Hepatocyte (in vitro differentiated cells): Measurements from ENCODE around the gene NOL9. TPM values are rescaled to one million over a fixed set of nuclear protein-coding genes. Genes with fewer than 3 reads are reported as not detected.

Experiments
- DNase-seq: peaks from one replicate; pipeline ENCODE4 v3.0.0-alpha.2; 2016; ENCODE audit warnings: low spot score
- H2AFZ ChIP-seq: fragments of 200-600 bp; sonication (generic); 2 replicates; pipeline ENCODE4 v1.6.0; 2016; ENCODE audit warnings: antibody characterized with exemption, mild to moderate bottlenecking
- H3K27ac ChIP-seq: fragments of 200-600 bp; sonication (generic); 2 replicates; pipeline ENCODE4 v1.5.1; 2016; ENCODE audit warnings: mild to moderate bottlenecking
- H3K27me3 ChIP-seq: fragments of 200-600 bp; sonication (generic); 2 replicates; pipeline ENCODE4 v1.6.1; 2016
- H3K36me3 ChIP-seq: fragments of 200-600 bp; sonication (generic); replicated peaks from 2 replicates; pipeline ENCODE4 v1.5.1; 2016; ENCODE audit warnings: low read depth; ENCODE audit not compliant: insufficient read depth
- H3K4me1 ChIP-seq: fragments of 200-600 bp; sonication (generic); 2 replicates; pipeline ENCODE4 v1.5.1; 2016; ENCODE audit warnings: mild to moderate bottlenecking, moderate library complexity; ENCODE audit not compliant: insufficient read depth
- H3K4me2 ChIP-seq: fragments of 200-600 bp; sonication (generic); 2 replicates; pipeline ENCODE4 v1.6.0; 2016
- H3K4me3 ChIP-seq: fragments of 200-600 bp; sonication (generic); 2 replicates; pipeline ENCODE4 v1.5.1; 2016; ENCODE audit warnings: mild to moderate bottlenecking
- H3K79me2 ChIP-seq: fragments of 200-600 bp; sonication (generic); 2 replicates; pipeline ENCODE4 v1.6.0; 2017; ENCODE audit warnings: mild to moderate bottlenecking
- H3K9me2 ChIP-seq: fragments of 200-600 bp; sonication (generic); replicated peaks from 2 replicates; pipeline ENCODE4 v1.6.0; 2017; ENCODE audit warnings: mild to moderate bottlenecking; ENCODE audit not compliant: insufficient read depth
- H3K9me3 ChIP-seq: fragments of 200-600 bp; sonication (generic); 2 replicates; pipeline ENCODE4 v1.5.1; 2016; ENCODE audit warnings: low read depth, mild to moderate bottlenecking
- H4K20me1 ChIP-seq: fragments of 200-600 bp; sonication (generic); 2 replicates; pipeline ENCODE4 v1.6.0; 2016; ENCODE audit warnings: mild to moderate bottlenecking; ENCODE audit not compliant: insufficient read depth, poor library complexity, severe bottlenecking
- CTCF ChIP-seq: fragments of 200-600 bp; sonication (generic); IDR thresholded peaks from 2 replicates; pipeline ENCODE4 v1.5.1; 2016; ENCODE audit warnings: antibody characterized with exemption, mild to moderate bottlenecking; ENCODE audit not compliant: poor library complexity
- EZH2 ChIP-seq: fragments of 200-600 bp; sonication (generic); IDR thresholded peaks from 2 replicates; pipeline ENCODE4 v1.6.1; 2016; ENCODE audit warnings: antibody characterized with exemption, mild to moderate bottlenecking, borderline replicate concordance
- EZH2phosphoT487 ChIP-seq: fragments of 200-600 bp; sonication (generic); IDR thresholded peaks from one replicate; pipeline ENCODE4 v1.6.1; 2018; ENCODE audit warnings: antibody characterized with exemption, mild to moderate bottlenecking, low read depth, moderate library complexity; ENCODE audit not compliant: unreplicated experiment, severe bottlenecking
- WGBS: methylation state at CpG from one replicate; pipeline ENCODE4 v1.1.6; 2016; ENCODE audit warnings: low lambda C conversion rate; ENCODE audit errors: missing lambda C conversion rate; 5-methylcytosine and 5-hydroxymethylcytosine counted together
- polyA plus RNA-seq: library from polyadenylated mRNA; unstranded; fragments of >200 nt; fragmentation: Nextera tagmentation; extraction: Ambion mirVana; gene quantifications from 2 replicates; pipeline ENCODE4 v1.2.1, GENCODE V29; 2016
- total RNA-seq: library from RNA; depleted of rRNA; stranded (reverse); fragments of >200 nt; gene quantifications from 2 replicates; pipeline ENCODE4 v1.2.3, GENCODE V29; 2014

The NOL9 gene
- total and polyA plus RNA-seq, 2 experiments from 2014 or later, result 13.7 to 21.6 TPM

DNA sequence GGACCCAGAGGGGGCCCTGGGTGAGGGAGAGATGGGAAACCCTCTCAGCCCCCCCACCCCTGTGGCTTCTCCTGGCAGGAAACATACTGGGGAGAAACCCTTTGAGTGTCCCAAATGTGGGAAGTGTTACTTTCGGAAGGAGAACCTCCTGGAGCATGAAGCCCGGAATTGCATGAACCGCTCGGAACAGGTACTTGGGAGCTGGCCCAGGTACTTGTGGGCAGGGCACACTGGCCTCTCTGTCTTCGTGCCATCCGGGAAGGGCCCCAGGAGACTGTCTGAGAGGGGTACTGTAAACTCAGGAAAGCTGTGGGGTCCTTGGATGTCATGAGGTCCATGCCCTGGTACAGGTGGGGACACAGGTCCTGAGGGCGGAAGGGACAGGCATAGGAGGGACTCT lies 31.5 kb upstream of the NOL9 start:
- H3K9me2 ChIP-seq, result no peaks in the 10 kb centered on the region
- no peak overlapping the region for H3K4me3 ChIP-seq
- H3K27ac ChIP-seq, result no peak overlapping the region
- H3K79me2 ChIP-seq, result peaks cover 32% of the 10 kb centered on the region
- H3K4me1 ChIP-seq, result peaks cover 24% of the 10 kb centered on the region
- TF ChIP-seq EZH2 (no peak), CTCF (no peak), EZH2phosphoT487 (no peak)
- no peak overlapping the region for H2AFZ ChIP-seq
- no peak overlapping the region for H3K4me2 ChIP-seq
- no peaks in the 10 kb centered on the region for H3K36me3 ChIP-seq
- no peak for DNase-seq
- no peaks in the 10 kb centered on the region for H4K20me1 ChIP-seq
- no peaks in the 10 kb centered on the region for H3K27me3 ChIP-seq
- H3K9me3 ChIP-seq, result no peaks in the 10 kb centered on the region
- 96% methylated on average over 7 of the region's 7 CpGs for WGBS

DNA sequence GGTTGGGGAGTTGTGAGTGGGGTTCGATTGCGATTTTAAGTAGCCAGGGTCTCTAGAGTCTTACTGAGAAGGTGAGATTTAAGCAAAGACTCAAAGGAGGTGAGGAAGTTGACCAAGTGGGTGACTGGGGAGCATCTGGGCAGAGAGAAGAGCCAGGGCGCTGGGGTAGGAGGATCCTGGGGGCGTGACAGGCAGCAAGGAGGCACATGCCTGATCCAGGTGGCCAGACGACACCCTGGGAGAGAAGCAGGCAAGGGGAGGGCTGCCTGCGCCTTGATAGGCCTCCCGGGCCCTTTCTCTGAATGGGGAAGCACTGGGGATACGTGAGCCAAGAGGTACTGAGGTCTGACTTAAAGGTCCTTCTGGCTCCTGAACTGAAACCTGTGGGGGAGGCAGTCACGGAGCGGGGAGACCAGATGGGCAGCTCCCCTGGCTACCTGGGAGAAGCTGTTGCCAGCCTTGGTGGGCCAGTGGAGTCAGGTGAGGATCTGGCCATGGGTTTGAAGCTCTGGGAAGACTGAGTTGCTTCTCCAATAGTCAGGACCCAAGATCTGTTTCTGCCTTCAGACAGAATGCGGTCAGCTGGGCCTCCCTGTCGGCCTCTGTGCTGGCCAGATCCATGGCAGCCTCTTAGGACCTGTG lies 30.9 kb upstream of the NOL9 start:
- H3K36me3 ChIP-seq, result no peaks in the 10 kb centered on the region
- H3K9me3 ChIP-seq, result no peaks in the 10 kb centered on the region
- no peak for TF ChIP-seq EZH2
- TF ChIP-seq CTCF, result no peak
- no peak for TF ChIP-seq EZH2phosphoT487
- no peak overlapping the region for H3K4me2 ChIP-seq
- H3K27ac ChIP-seq, result no peak overlapping the region
- H2AFZ ChIP-seq, result no peak overlapping the region
- no peaks in the 10 kb centered on the region for H4K20me1 ChIP-seq
- WGBS, result 88% methylated on average over 12 of the region's 12 CpGs
- H3K79me2 ChIP-seq, result peaks cover 38% of the 10 kb centered on the region
- H3K4me3 ChIP-seq, result no peak overlapping the region
- H3K4me1 ChIP-seq, result peaks cover 30% of the 10 kb centered on the region
- H3K27me3 ChIP-seq, result no peaks in the 10 kb centered on the region
- DNase-seq, result no peak
- no peaks in the 10 kb centered on the region for H3K9me2 ChIP-seq

GRCh38 chr1:6584126-6585080 lies 30.1 kb upstream of the NOL9 start:
- no peak overlapping the region for H3K4me3 ChIP-seq
- H3K36me3 ChIP-seq, result no peaks in the 10 kb centered on the region
- H2AFZ ChIP-seq, result no peak overlapping the region
- H3K9me2 ChIP-seq, result no peaks in the 10 kb centered on the region
- no peak for DNase-seq
- no peaks in the 10 kb centered on the region for H4K20me1 ChIP-seq
- peaks cover 40% of the 10 kb centered on the region for H3K79me2 ChIP-seq
- TF ChIP-seq EZH2 (no peak), CTCF (no peak), EZH2phosphoT487 (no peak)
- H3K27me3 ChIP-seq, result no peaks in the 10 kb centered on the region
- H3K9me3 ChIP-seq, result no peaks in the 10 kb centered on the region
- H3K4me2 ChIP-seq, result no peak overlapping the region
- H3K4me1 ChIP-seq, result peaks cover 31% of the 10 kb centered on the region
- no peak overlapping the region for H3K27ac ChIP-seq
- WGBS, result 86% methylated on average over 21 of the region's 21 CpGs
